ENCODE results near the gene B3GNT2.
"Not testable (repeated sequence)": the region's sequence is repeated elsewhere in the genome, so short reads cannot be mapped to it uniquely, and the experiment has no call there.

The B3GNT2 gene

GRCh38 chr2:62196278-62196901 is 475 bp downstream of the B3GNT2 start:
- peak overlapping the region; percentile 97 to 99 for H3K4me3 ChIP-seq (replicated peaks in 1 of 2; ENCODE audit: low read depth in 2 of 2, low read length in 2 of 2)
- no peak for DNase-seq (ENCODE audit: low read depth in 2 of 2)
- peak; percentile 6 for TF ChIP-seq CTCF (IDR thresholded peaks at IDR 0.05; ENCODE audit: low read depth, low read length)

GRCh38 chr2:62197011-62197924 is 1.4 kb downstream of the B3GNT2 start:
- H3K4me3 ChIP-seq (replicated peaks in 1 of 2; ENCODE audit: low read depth in 2 of 2, low read length in 2 of 2), result peak overlapping the region; percentile 97 to 99
- TF ChIP-seq CTCF (IDR thresholded peaks at IDR 0.05; ENCODE audit: low read depth, low read length), result no peak
- DNase-seq (ENCODE audit: low read depth in 2 of 2), result no peak

GRCh38 chr2:62197925-62198633 is 2.2 kb downstream of the B3GNT2 start:
- DNase-seq (ENCODE audit: low read depth in 2 of 2), result no peak
- peak overlapping the region; percentile 97 to 99 for H3K4me3 ChIP-seq (replicated peaks in 1 of 2; ENCODE audit: low read depth in 2 of 2, low read length in 2 of 2)
- no peak for TF ChIP-seq CTCF (IDR thresholded peaks at IDR 0.05; ENCODE audit: low read depth, low read length)

- not testable (repeated sequence) for H3K4me3 ChIP-seq (replicated peaks in 1 of 2; ENCODE audit: low read depth in 2 of 2, low read length in 2 of 2); DNase-seq (ENCODE audit: low read depth in 2 of 2)
These were observed 2.9 kb downstream of the B3GNT2 start for GRCh38 chr2:62198854-62199253.

GRCh38 chr2:62199392-62200125 is 3.6 kb downstream of the B3GNT2 start:
- no peak for TF ChIP-seq CTCF (IDR thresholded peaks at IDR 0.05; ENCODE audit: low read depth, low read length)
- H3K4me3 ChIP-seq (replicated peaks in 1 of 2; ENCODE audit: low read depth in 2 of 2, low read length in 2 of 2), result no peak overlapping the region
- peak in 1 of 2 donors; percentile 75 for DNase-seq (ENCODE audit: low read depth in 2 of 2)

- no peak overlapping the region for H3K4me3 ChIP-seq (replicated peaks in 1 of 2; ENCODE audit: low read depth in 2 of 2, low read length in 2 of 2)
- DNase-seq (ENCODE audit: low read depth in 2 of 2), result no peak
- no peak for TF ChIP-seq CTCF (IDR thresholded peaks at IDR 0.05; ENCODE audit: low read depth, low read length)
These were observed 4.5 kb downstream of the B3GNT2 start for GRCh38 chr2:62200291-62200841.

Measured in cardiac fibroblast (primary cell).